HepG2 (cell line): Measurements from ENCODE around the gene TRAP1. TPM values are rescaled to one million over a fixed set of nuclear protein-coding genes. Genes with fewer than 3 reads are reported as not detected.

Source experiments
- AKAP8 ChIP-seq: sonication (generic); formaldehyde crosslinking; IDR thresholded peaks from 2 replicates; pipeline ENCODE4 v1.5.1; 2020; ENCODE audit warnings: mild to moderate bottlenecking, missing genetic modification reagents
- FOXO1 ChIP-seq: sonication (generic); formaldehyde crosslinking; IDR thresholded peaks from 2 replicates; pipeline ENCODE4 v1.4.0; 2020; ENCODE audit warnings: missing genetic modification reagents
- GATAD2A ChIP-seq: IDR thresholded peaks from 2 replicates; pipeline ENCODE4 v1.6.1; 2016
- HOXA5 ChIP-seq: sonication (generic); formaldehyde crosslinking; IDR thresholded peaks from 2 replicates; pipeline ENCODE4 v1.4.0; 2020; ENCODE audit warnings: missing genetic modification reagents
- HOXA7 ChIP-seq: sonication (generic); formaldehyde crosslinking; IDR thresholded peaks from 2 replicates; pipeline ENCODE4 v1.8.1; 2022; ENCODE audit warnings: mild to moderate bottlenecking, missing genetic modification reagents, moderate library complexity
- MYC ChIP-seq: sonication (generic); formaldehyde crosslinking; IDR thresholded peaks from 2 replicates; pipeline ENCODE4 v1.9.0; 2021; ENCODE audit warnings: missing genetic modification reagents, borderline replicate concordance
- NFIC ChIP-seq: IDR thresholded peaks from 2 replicates; pipeline ENCODE4 v1.6.1; 2012; ENCODE audit warnings: mild to moderate bottlenecking, low read length, inconsistent platforms
- REPIN1 ChIP-seq: sonication (generic); formaldehyde crosslinking; IDR thresholded peaks from 2 replicates; pipeline ENCODE4 v1.8.0; 2022; ENCODE audit warnings: missing genetic modification reagents, low read depth, mild to moderate bottlenecking, borderline replicate concordance
- SIN3A ChIP-seq: IDR thresholded peaks from 2 replicates; pipeline ENCODE4 v1.6.1; 2011; ENCODE audit warnings: low read depth, mild to moderate bottlenecking, control low read depth, low read length, borderline replicate concordance
- SUZ12 ChIP-seq: fragments of 150-350 bp; IDR thresholded peaks from 2 replicates; pipeline ENCODE4 v1.6.1; 2014; ENCODE audit warnings: low read depth, low read length
- TEAD3 ChIP-seq: optimal IDR thresholded peaks from 2 replicates; pipeline ENCODE3; 2016; ENCODE audit warnings: borderline replicate concordance
- THYN1 ChIP-seq: sonication (generic); formaldehyde crosslinking; IDR thresholded peaks from 2 replicates; pipeline ENCODE4 v1.8.1; 2023; ENCODE audit warnings: low read depth, mild to moderate bottlenecking, moderate library complexity, missing genetic modification reagents, borderline replicate concordance
- TSC22D2 ChIP-seq: sonication (generic); formaldehyde crosslinking; IDR thresholded peaks from 2 replicates; pipeline ENCODE4 v1.5.1; 2020; ENCODE audit warnings: missing genetic modification reagents, mild to moderate bottlenecking, borderline replicate concordance
- ZNF24 ChIP-seq: fragments of 450-650 bp; IDR thresholded peaks from 2 replicates; pipeline ENCODE4 v1.6.1; 2017; ENCODE audit warnings: antibody characterized with exemption, mild to moderate bottlenecking
- ZNF251 ChIP-seq: sonication (generic); formaldehyde crosslinking; IDR thresholded peaks from 2 replicates; pipeline ENCODE4 v1.9.0; 2021; ENCODE audit warnings: mild to moderate bottlenecking, missing genetic modification reagents
- ZNF510 ChIP-seq: sonication (generic); formaldehyde crosslinking; IDR thresholded peaks from 2 replicates; pipeline ENCODE4 v1.4.0; 2020; ENCODE audit warnings: low read depth, mild to moderate bottlenecking, missing genetic modification reagents
- ZNF660 ChIP-seq: sonication (generic); formaldehyde crosslinking; IDR thresholded peaks from 2 replicates; pipeline ENCODE4 v1.5.1; 2020; ENCODE audit warnings: mild to moderate bottlenecking, low read depth, missing genetic modification reagents, borderline replicate concordance
- ZNF766 ChIP-seq: sonication (generic); formaldehyde crosslinking; IDR thresholded peaks from 2 replicates; pipeline ENCODE4 v1.5.0; 2020; ENCODE audit warnings: missing genetic modification reagents, borderline replicate concordance
- ZNF768 ChIP-seq: sonication (generic); formaldehyde crosslinking; IDR thresholded peaks from 2 replicates; pipeline ENCODE4 v1.4.0; 2020; ENCODE audit warnings: missing genetic modification reagents
- ZNF816 ChIP-seq: sonication (generic); formaldehyde crosslinking; IDR thresholded peaks from 2 replicates; pipeline ENCODE4 v1.8.0; 2022; ENCODE audit warnings: missing genetic modification reagents, mild to moderate bottlenecking, borderline replicate concordance
- ZNF883 ChIP-seq: sonication (generic); formaldehyde crosslinking; IDR thresholded peaks from 2 replicates; pipeline ENCODE4 v1.5.1; 2020; ENCODE audit warnings: mild to moderate bottlenecking, missing genetic modification reagents; ENCODE audit errors: not compliant biosample characterization
- ZSCAN20 ChIP-seq: sonication (generic); formaldehyde crosslinking; IDR thresholded peaks from 2 replicates; pipeline ENCODE4 v1.4.0; 2020; ENCODE audit warnings: missing genetic modification reagents, mild to moderate bottlenecking, borderline replicate concordance
- polyA plus RNA-seq, 8 experiments: library from polyadenylated mRNA; depleted of rRNA in 3 of 8; stranded (reverse) in 7 of 8; unstranded in 1 of 8; fragments of >200 nt; fragmentation: Illumina TruSeq in 4 of 8; extraction: Trizol in 4 of 8; gene quantifications; 2 replicates each; pipeline versions ENCODE4 v1.2.1 to v1.2.3, GENCODE V29; 2011 to 2016; ENCODE audit warnings: low read depth in 4 of 8, missing spikeins in 1 of 8, mixed read lengths in 1 of 8; ENCODE audit not compliant: insufficient read depth in 1 of 8
- total RNA-seq, 5 experiments: library from RNA; depleted of rRNA; stranded (reverse); fragments of >200 nt; fragmentation: Illumina TruSeq; extraction: Trizol; gene quantifications; 2 replicates each; pipeline ENCODE4 v1.2.3, GENCODE V29; 2016; ENCODE audit warnings: low read depth in 1 of 5
- TF ChIP-seq, protein P1 (sequence below): sonication (generic); formaldehyde crosslinking; IDR thresholded peaks from 2 replicates; pipeline ENCODE4 v1.4.0; 2020; ENCODE audit warnings: low read depth, mild to moderate bottlenecking, missing genetic modification reagents
- TF ChIP-seq, protein P2 (sequence below): sonication (generic); formaldehyde crosslinking; IDR thresholded peaks from 2 replicates; pipeline ENCODE4 v1.8.1; 2023; ENCODE audit warnings: mild to moderate bottlenecking, moderate library complexity, missing genetic modification reagents
- TF ChIP-seq, protein P3 (sequence below): sonication (generic); IDR thresholded peaks from 2 replicates; pipeline ENCODE4 v1.6.1; 2016; ENCODE audit warnings: low read depth, borderline replicate concordance
- TF ChIP-seq, protein P4 (sequence below): sonication (generic); formaldehyde crosslinking; IDR thresholded peaks from 2 replicates; pipeline ENCODE4 v1.8.0; 2022; ENCODE audit warnings: mild to moderate bottlenecking, missing genetic modification reagents, borderline replicate concordance

TRAP1 gene
- total and polyA plus RNA-seq, 2 of the 13 experiments (the other 11 are each of a cell fraction or from before 2014, with no cell fraction given), result 127 to 240 TPM

DNA sequence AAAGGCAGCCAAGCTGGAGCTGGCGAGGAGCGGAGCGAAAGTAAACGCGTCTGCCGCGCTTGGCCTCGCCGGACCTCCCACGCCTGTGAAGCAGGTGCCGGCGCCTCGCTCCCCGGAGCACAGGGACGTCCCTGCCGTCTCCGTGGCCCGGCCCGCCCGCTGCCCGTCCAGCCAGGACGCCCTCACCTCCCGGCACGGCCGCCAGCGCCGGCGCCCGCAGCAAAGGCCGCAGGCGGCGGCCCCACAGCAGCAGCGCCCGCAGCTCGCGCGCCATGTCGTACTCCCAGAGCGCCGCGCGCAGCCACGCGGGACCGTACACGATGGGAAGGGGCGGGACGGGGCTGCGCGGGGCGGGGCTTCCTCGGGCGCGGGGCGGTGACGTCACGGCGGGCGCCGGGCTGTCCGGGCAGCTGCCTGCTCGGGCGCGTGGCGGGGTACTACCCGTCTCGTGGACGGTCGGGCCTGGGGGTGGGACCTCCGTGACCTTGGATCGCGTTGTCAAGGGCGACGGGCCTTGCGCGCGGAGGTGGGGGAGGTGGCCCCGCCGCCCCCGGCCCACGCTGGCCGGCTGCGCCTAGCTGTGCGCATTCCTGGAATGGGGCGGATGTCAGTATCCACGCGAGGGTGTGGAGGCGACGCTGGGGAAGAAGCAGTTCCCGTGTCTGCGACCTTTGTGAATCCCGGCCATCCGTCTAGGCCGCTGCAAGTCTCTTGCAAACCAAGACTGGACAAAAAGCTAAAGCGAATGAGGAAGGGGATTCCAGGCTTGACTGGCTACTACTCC lies at the start of gene TRAP1 (continued):
- TF ChIP-seq, protein P1, sequence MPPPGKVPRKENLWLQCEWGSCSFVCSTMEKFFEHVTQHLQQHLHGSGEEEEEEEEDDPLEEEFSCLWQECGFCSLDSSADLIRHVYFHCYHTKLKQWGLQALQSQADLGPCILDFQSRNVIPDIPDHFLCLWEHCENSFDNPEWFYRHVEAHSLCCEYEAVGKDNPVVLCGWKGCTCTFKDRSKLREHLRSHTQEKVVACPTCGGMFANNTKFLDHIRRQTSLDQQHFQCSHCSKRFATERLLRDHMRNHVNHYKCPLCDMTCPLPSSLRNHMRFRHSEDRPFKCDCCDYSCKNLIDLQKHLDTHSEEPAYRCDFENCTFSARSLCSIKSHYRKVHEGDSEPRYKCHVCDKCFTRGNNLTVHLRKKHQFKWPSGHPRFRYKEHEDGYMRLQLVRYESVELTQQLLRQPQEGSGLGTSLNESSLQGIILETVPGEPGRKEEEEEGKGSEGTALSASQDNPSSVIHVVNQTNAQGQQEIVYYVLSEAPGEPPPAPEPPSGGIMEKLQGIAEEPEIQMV (CRISPR knock-in tag), result peak; percentile 59; the same call in 1 of the 2 replicates
- TF ChIP-seq TEAD3 (peak; percentile 76), ZNF883 (CRISPR knock-in tag) (peak; percentile 13), AKAP8 (CRISPR knock-in tag) (no peak), GATAD2A (CRISPR knock-in tag) (0 out of 2 replicates have a peak, but pooled peaks have one; percentile 11), ZNF816 (CRISPR knock-in tag) (0 out of 2 replicates have a peak, but pooled peaks have one; percentile 61), HOXA5 (CRISPR knock-in tag) (0 out of 2 replicates have a peak, but pooled peaks have one; percentile 34), HOXA7 (CRISPR knock-in tag) (no peak), SUZ12 (no peak), SIN3A (peak; percentile 89; the same call in 1 of the 2 replicates), REPIN1 (CRISPR knock-in tag) (no peak), MYC (CRISPR knock-in tag) (peak; percentile 90), ZSCAN20 (CRISPR knock-in tag) (no peak), ZNF251 (CRISPR knock-in tag) (no peak), TSC22D2 (peak; percentile 45; the same call in 1 of the 2 replicates), NFIC (no peak), ZNF766 (CRISPR knock-in tag) (no peak), ZNF510 (CRISPR knock-in tag) (no peak), ZNF660 (CRISPR knock-in tag) (no peak), THYN1 (CRISPR knock-in tag) (no peak), FOXO1 (peak; percentile 26), ZNF24 (no peak), ZNF768 (CRISPR knock-in tag) (peak; percentile 50; the same call in 1 of the 2 replicates)
- TF ChIP-seq, protein P2, sequence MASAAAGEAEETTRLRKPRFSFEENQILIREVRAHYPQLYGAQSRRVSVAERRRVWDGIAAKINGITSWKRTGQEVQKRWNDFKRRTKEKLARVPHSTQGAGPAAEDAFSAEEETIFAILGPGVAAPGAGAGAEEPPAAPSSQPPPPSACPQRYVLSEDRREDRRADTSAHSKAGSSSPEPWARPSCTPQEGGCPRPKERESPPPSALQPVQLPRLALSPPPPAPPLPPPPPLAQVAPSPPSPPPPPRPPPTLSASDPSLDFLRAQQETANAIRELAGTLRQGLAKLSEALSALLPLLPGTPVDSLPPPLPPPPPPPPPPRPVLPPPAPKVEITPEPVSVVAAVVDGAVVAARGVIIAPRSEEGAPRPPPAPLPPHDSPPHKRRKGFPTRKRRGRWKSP (CRISPR knock-in tag), result no peak
- TF ChIP-seq, protein P3, sequence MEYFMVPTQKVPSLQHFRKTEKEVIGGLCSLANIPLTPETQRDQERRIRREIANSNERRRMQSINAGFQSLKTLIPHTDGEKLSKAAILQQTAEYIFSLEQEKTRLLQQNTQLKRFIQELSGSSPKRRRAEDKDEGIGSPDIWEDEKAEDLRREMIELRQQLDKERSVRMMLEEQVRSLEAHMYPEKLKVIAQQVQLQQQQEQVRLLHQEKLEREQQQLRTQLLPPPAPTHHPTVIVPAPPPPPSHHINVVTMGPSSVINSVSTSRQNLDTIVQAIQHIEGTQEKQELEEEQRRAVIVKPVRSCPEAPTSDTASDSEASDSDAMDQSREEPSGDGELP, result no peak
- TF ChIP-seq, protein P4, sequence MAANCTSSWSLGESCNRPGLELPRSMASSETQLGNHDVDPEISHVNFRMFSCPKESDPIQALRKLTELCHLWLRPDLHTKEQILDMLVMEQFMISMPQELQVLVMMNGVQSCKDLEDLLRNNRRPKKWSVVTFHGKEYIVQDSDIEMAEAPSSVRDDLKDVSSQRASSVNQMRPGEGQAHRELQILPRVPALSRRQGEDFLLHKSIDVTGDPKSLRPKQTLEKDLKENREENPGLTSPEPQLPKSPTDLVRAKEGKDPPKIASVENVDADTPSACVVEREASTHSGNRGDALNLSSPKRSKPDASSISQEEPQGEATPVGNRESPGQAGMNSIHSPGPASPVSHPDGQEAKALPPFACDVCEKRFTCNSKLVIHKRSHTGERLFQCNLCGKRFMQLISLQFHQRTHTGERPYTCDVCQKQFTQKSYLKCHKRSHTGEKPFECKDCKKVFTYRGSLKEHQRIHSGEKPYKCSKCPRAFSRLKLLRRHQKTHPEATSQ (CRISPR knock-in tag), result no peak
